ENCODE data around the gene ATP2C1.
"Not testable (repeated sequence)": the region's sequence is repeated elsewhere in the genome, so short reads cannot be mapped to it uniquely, and the experiment has no call there.

The ATP2C1 gene

GRCh38 chr3:130893376-130894129 lies at the start of gene ATP2C1:
Gene ATP2C1, plus strand, starts transcription at chr3:130894084. Its CDS starts 686 bp downstream, at chr3:130894770.
- peak; percentile 84 for DNase-seq

- no peak for DNase-seq
These were observed 49.4 kb upstream of the ATP2C1 start for GRCh38 chr3:130844462-130844861.

GRCh38 chr3:130846181-130846580 lies 47.7 kb upstream of the ATP2C1 start:
- DNase-seq = no peak

- DNase-seq = peak; percentile 64
These were observed 44.8 kb upstream of the ATP2C1 start for GRCh38 chr3:130849091-130849552.

- peak; percentile 8 for DNase-seq
These were observed 43.7 kb upstream of the ATP2C1 start for GRCh38 chr3:130850044-130850797.

- DNase-seq = no peak
These were observed 43.0 kb upstream of the ATP2C1 start for GRCh38 chr3:130850843-130851242.

- DNase-seq = no peak
These were observed 42.6 kb upstream of the ATP2C1 start for GRCh38 chr3:130851277-130851676.

GRCh38 chr3:130853581-130853980 lies 40.3 kb upstream of the ATP2C1 start:
- DNase-seq = no peak

- no peak for DNase-seq
These were observed 39.5 kb upstream of the ATP2C1 start for GRCh38 chr3:130854208-130854864.

- no peak for DNase-seq
These were observed 36.4 kb upstream of the ATP2C1 start for GRCh38 chr3:130857336-130858026.

- DNase-seq = not testable (repeated sequence)
These were observed 31.8 kb upstream of the ATP2C1 start for GRCh38 chr3:130862130-130862529.

GRCh38 chr3:130865489-130865888 lies 28.4 kb upstream of the ATP2C1 start:
- DNase-seq = no peak

GRCh38 chr3:130866327-130866726 lies 27.6 kb upstream of the ATP2C1 start:
- DNase-seq = no peak

GRCh38 chr3:130870423-130870822 lies 23.5 kb upstream of the ATP2C1 start:
- no peak for DNase-seq

- DNase-seq = no peak
These were observed 17.3 kb upstream of the ATP2C1 start for GRCh38 chr3:130876594-130876993.

GRCh38 chr3:130878464-130878863 lies 15.4 kb upstream of the ATP2C1 start:
- no peak for DNase-seq

GRCh38 chr3:130889416-130889946 lies 4.4 kb upstream of the ATP2C1 start:
- no peak for DNase-seq

GRCh38 chr3:130892759-130893375 lies 1.0 kb upstream of the ATP2C1 start:
- peak; percentile 39 for DNase-seq

- DNase-seq = no peak
These were observed 474 bp downstream of the ATP2C1 start for GRCh38 chr3:130894130-130894985.

- no peak for DNase-seq
These were observed 1.0 kb downstream of the ATP2C1 start for GRCh38 chr3:130894986-130895280.

- no peak for DNase-seq
These were observed 2.0 kb downstream of the ATP2C1 start for GRCh38 chr3:130895690-130896488.
